A549 (cell line): ENCODE data around the gene INSYN2B. TPM values are rescaled to one million over a fixed set of nuclear protein-coding genes. Genes with fewer than 3 reads are reported as not detected.

ENCODE experiments used
- ATAC-seq, 2 experiments: fragments of 200-7000 bp in 1 of 2; fragments of >200 bp in 1 of 2; cut with Nextera tagmentation in 1 of 2; cut with Tn5 transposase in 1 of 2; 3 replicates each; pipeline versions ENCODE4 v1.8.0 to v1.9.1; 2018 to 2020; ENCODE audit warnings: mild to moderate bottlenecking in 1 of 2, moderate library complexity in 1 of 2
- CTCF ChIA-PET: fragments of 300-600 bp; sonication (Branson Sonifier 250); formaldehyde crosslinking; extraction: SDS; loops from one replicate; lab custom pipeline; 2021; ENCODE audit warnings: antibody characterized with exemption, inconsistent platforms; lab: Yijun Ruan, JAX
- POLR2A ChIA-PET: fragments of 350-600 bp; formaldehyde crosslinking; extraction: SDS; loops from one replicate; lab custom pipeline; 2021; ENCODE audit warnings: antibody characterized with exemption, inconsistent platforms; lab: Yijun Ruan, JAX
- DNase-seq, 2 experiments: peaks; one replicate each; pipeline versions ENCODE4 v3.0.0 to v3.0.0-alpha.2; 2011 to 2016; ENCODE audit warnings: low read depth in 1 of 2, low spot score in 1 of 2
- FAIRE-seq: peaks from 2 replicates; lab custom pipeline; 2011; peaks lifted over from hg19 to GRCh38; lab: Jason Lieb, UNC
- H3K27ac ChIP-seq, 2 experiments: fragments of >200 bp; sonication (Bioruptor Twin); formaldehyde crosslinking; 3 replicates each; pipeline ENCODE4 v1.5.1; 2016 to 2017
- H3K4me1 ChIP-seq: fragments of >200 bp; sonication (Bioruptor Twin); formaldehyde crosslinking; 3 replicates; pipeline ENCODE4 v1.6.1; 2016
- H3K4me2 ChIP-seq: fragments of >200 bp; sonication (Bioruptor Twin); formaldehyde crosslinking; 3 replicates; pipeline ENCODE4 v1.6.1; 2016
- H3K4me3 ChIP-seq: fragments of >200 bp; sonication (Bioruptor Twin); formaldehyde crosslinking; 3 replicates; pipeline ENCODE4 v1.5.1; 2016
- H3K9me3 ChIP-seq: fragments of >200 bp; sonication (Bioruptor Twin); formaldehyde crosslinking; 3 replicates; pipeline ENCODE4 v1.6.1; 2016
- BHLHE40 ChIP-seq: IDR thresholded peaks from 2 replicates; pipeline ENCODE4 v1.6.1; 2012; ENCODE audit warnings: low read depth, low read length, inconsistent platforms
- CBX2 ChIP-seq: fragments of 200-600 bp; sonication (generic); IDR thresholded peaks from 2 replicates; pipeline ENCODE4 v1.6.1; 2016; ENCODE audit warnings: low read depth, mild to moderate bottlenecking, borderline replicate concordance
- CBX8 ChIP-seq: fragments of 200-600 bp; sonication (generic); IDR thresholded peaks from 2 replicates; pipeline ENCODE4 v1.6.1; 2016
- CEBPB ChIP-seq, 2 experiments: fragments of >200 bp in 1 of 2; sonication (Bioruptor Twin) in 1 of 2; formaldehyde crosslinking in 1 of 2; IDR thresholded peaks; 2 replicates each; pipeline ENCODE4 v1.6.1; 2012 to 2016
- CHD4 ChIP-seq: fragments of 200-600 bp; sonication (generic); IDR thresholded peaks from 2 replicates; pipeline ENCODE4 v1.6.1; 2016; ENCODE audit warnings: antibody characterized with exemption, mild to moderate bottlenecking, borderline replicate concordance
- EHMT2 ChIP-seq: fragments of 200-600 bp; sonication (generic); IDR thresholded peaks from 2 replicates; pipeline ENCODE4 v1.6.1; 2016; ENCODE audit warnings: antibody characterized with exemption, low read depth, mild to moderate bottlenecking, moderate library complexity
- FOSL2 ChIP-seq, 2 experiments: fragments of 450-650 bp in 1 of 2; fragments of >200 bp in 1 of 2; sonication (Bioruptor Twin) in 1 of 2; formaldehyde crosslinking; IDR thresholded peaks; 2 replicates each; pipeline versions ENCODE4 v1.5.0 to v1.6.1; 2016 to 2020; ENCODE audit warnings: mild to moderate bottlenecking in 1 of 2, moderate library complexity in 1 of 2
- FOXS1 ChIP-seq: fragments of 250-450 bp; sonication (Bioruptor Pico); IDR thresholded peaks from 2 replicates; pipeline ENCODE4 v1.5.0; 2020; ENCODE audit warnings: mild to moderate bottlenecking, moderate library complexity
- HEYL ChIP-seq: fragments of 250-450 bp; sonication (Bioruptor Pico); IDR thresholded peaks from 2 replicates; pipeline ENCODE4 v1.8.0; 2021; ENCODE audit warnings: mild to moderate bottlenecking, moderate library complexity
- HOXB5 ChIP-seq: fragments of 250-450 bp; sonication (Bioruptor Pico); IDR thresholded peaks from 2 replicates; pipeline ENCODE4 v1.5.0; 2020; ENCODE audit warnings: mild to moderate bottlenecking, moderate library complexity
- JUN ChIP-seq, 2 experiments: fragments of >200 bp; sonication (Bioruptor Twin); formaldehyde crosslinking; IDR thresholded peaks; 2 replicates in 1 of 2; 3 replicates in 1 of 2; pipeline ENCODE4 v1.6.1; 2016 to 2017
- KDM5A ChIP-seq: fragments of 200-600 bp; sonication (generic); IDR thresholded peaks from 2 replicates; pipeline ENCODE4 v1.6.1; 2016; ENCODE audit warnings: antibody characterized with exemption, mild to moderate bottlenecking
- MAFK ChIP-seq: fragments of 450-650 bp; IDR thresholded peaks from 2 replicates; pipeline ENCODE4 v1.6.1; 2014; ENCODE audit not compliant: partially characterized antibody
- MYC ChIP-seq: IDR thresholded peaks from 2 replicates; pipeline ENCODE4 v1.6.1; 2012; ENCODE audit warnings: mild to moderate bottlenecking, inconsistent platforms, low read length, improper control_type of control experiment, borderline replicate concordance
- NPAS2 ChIP-seq: fragments of 250-450 bp; sonication (Bioruptor Pico); IDR thresholded peaks from 2 replicates; pipeline ENCODE4 v1.8.0; 2022; ENCODE audit warnings: mild to moderate bottlenecking, moderate library complexity, borderline replicate concordance
- PHF8 ChIP-seq: fragments of 200-600 bp; sonication (generic); IDR thresholded peaks from 2 replicates; pipeline ENCODE4 v1.6.1; 2016; ENCODE audit warnings: low read depth, mild to moderate bottlenecking, antibody characterized with exemption, moderate library complexity, borderline replicate concordance
- RAD21 ChIP-seq, 2 experiments: fragments of >200 bp in 1 of 2; sonication (Bioruptor Twin) in 1 of 2; formaldehyde crosslinking in 1 of 2; IDR thresholded peaks in 1 of 2; conservative IDR thresholded peaks in 1 of 2; 2 replicates in 1 of 2; 3 replicates in 1 of 2; pipeline ENCODE4 v1.6.1; 2012 to 2018; ENCODE audit warnings: inconsistent platforms in 1 of 2
- RFX5 ChIP-seq: fragments of 450-650 bp; IDR thresholded peaks from 2 replicates; pipeline ENCODE4 v1.7.1; 2014; ENCODE audit warnings: antibody characterized with exemption, mild to moderate bottlenecking, moderate library complexity
- RNF2 ChIP-seq: fragments of 200-600 bp; sonication (generic); IDR thresholded peaks from 2 replicates; pipeline ENCODE4 v1.6.1; 2016; ENCODE audit warnings: low read depth, mild to moderate bottlenecking, antibody characterized with exemption, moderate library complexity, borderline replicate concordance
- ZC3H11A ChIP-seq: fragments of 450-650 bp; IDR thresholded peaks from 2 replicates; pipeline ENCODE4 v1.6.1; 2014; ENCODE audit warnings: antibody characterized with exemption, mild to moderate bottlenecking
- ZNF302 ChIP-seq: fragments of 250-450 bp; sonication (Bioruptor Pico); IDR thresholded peaks from 2 replicates; pipeline ENCODE4 v1.9.0; 2021; ENCODE audit warnings: inconsistent platforms, mild to moderate bottlenecking, moderate library complexity
- ZSCAN20 ChIP-seq: fragments of 250-450 bp; sonication (Bioruptor Pico); IDR thresholded peaks from 2 replicates; pipeline ENCODE4 v1.8.0; 2022; ENCODE audit warnings: mild to moderate bottlenecking, moderate library complexity
- WGBS: methylation state at CpG from one replicate; pipeline ENCODE4 v1.1.6; 2017; ENCODE audit errors: missing lambda C conversion rate; 5-methylcytosine and 5-hydroxymethylcytosine counted together
- polyA plus RNA-seq, 4 experiments: library from polyadenylated mRNA; depleted of rRNA in 3 of 4; stranded (reverse); fragments of >200 nt; fragmentation: RNase III in 1 of 4; extraction: RNeasy Plus Mini Kit Qiagen cat#74134 plus additional on column Dnase treatment in 1 of 4; gene quantifications; 2 replicates in 3 of 4; 3 replicates in 1 of 4; pipeline ENCODE4 v1.2.3, GENCODE V29; 2011 to 2017
- TF ChIP-seq, protein P1 (sequence below): fragments of >200 bp; sonication (Bioruptor Twin); formaldehyde crosslinking; IDR thresholded peaks from 2 replicates; pipeline ENCODE4 v1.6.1; 2016
- TF ChIP-seq, protein P2 (sequence below): fragments of 250-450 bp; sonication (Bioruptor Pico); IDR thresholded peaks from 2 replicates; pipeline ENCODE4 v1.5.0; 2020; ENCODE audit warnings: low read depth, mild to moderate bottlenecking, moderate library complexity
- TF ChIP-seq, protein P3 (sequence below): fragments of 200-600 bp; sonication (generic); IDR thresholded peaks from 2 replicates; pipeline ENCODE4 v1.6.1; 2016; ENCODE audit warnings: antibody characterized with exemption, mild to moderate bottlenecking, moderate library complexity
- TF ChIP-seq, protein P4 (sequence below): fragments of 150-350 bp; IDR thresholded peaks from 2 replicates; pipeline ENCODE4 v1.6.1; 2014; ENCODE audit warnings: low read depth, mild to moderate bottlenecking, low read length
- TF ChIP-seq, protein P5 (sequence below): IDR thresholded peaks from 2 replicates; pipeline ENCODE4 v1.6.1; 2012
- TF ChIP-seq, protein P6 (sequence below): IDR thresholded peaks from 2 replicates; pipeline ENCODE4 v1.6.1; 2012; ENCODE audit warnings: low read depth, borderline replicate concordance

Gene INSYN2B
- polyA plus RNA-seq, 2 of the 4 experiments (the other 2 are of a cell fraction): 0.26 to 0.46 TPM

DNA sequence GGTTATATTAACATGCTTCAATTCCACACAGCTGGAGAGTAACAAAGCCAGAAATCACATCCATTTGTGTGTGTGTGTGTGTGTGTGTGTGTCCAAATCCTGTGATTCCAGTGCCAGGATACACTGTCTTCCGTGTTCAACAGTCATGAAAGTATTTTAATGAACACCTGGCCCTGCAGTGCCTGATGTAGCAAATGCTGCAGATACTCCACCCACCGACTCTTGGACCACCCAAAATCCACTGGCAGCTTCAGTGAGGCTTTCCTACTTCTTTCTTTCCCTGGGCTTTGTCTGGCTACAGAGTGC lies 13.1 kb upstream of the INSYN2B start:
- WGBS: 44% methylated on average over 2 of the region's 2 CpGs
- ChIA-PET CTCF (interaction anchor here (0.6 to 7.3 kb wide), 5 partner anchors 9 to 297 kb away, joined by 3 to 47 read pairs (median 4); partner anchors contain the start of gene INSYN2B), POLR2A (no interaction called here)
- no peak for TF ChIP-seq RAD21 (conservative IDR thresholded peaks at IDR 0.05 in 1 of 2, IDR thresholded peaks at IDR 0.05 in 1 of 2)
- no peak for TF ChIP-seq MAFK
- no peak for TF ChIP-seq ZSCAN20
- no peak for TF ChIP-seq BHLHE40
- TF ChIP-seq EHMT2: no peak
- TF ChIP-seq, protein P1, sequence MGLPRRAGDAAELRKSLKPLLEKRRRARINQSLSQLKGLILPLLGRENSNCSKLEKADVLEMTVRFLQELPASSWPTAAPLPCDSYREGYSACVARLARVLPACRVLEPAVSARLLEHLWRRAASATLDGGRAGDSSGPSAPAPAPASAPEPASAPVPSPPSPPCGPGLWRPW: no peak
- TF ChIP-seq RNF2: no peak
- TF ChIP-seq ZNF302 (CRISPR knock-in tag): no peak
- TF ChIP-seq, protein P2, sequence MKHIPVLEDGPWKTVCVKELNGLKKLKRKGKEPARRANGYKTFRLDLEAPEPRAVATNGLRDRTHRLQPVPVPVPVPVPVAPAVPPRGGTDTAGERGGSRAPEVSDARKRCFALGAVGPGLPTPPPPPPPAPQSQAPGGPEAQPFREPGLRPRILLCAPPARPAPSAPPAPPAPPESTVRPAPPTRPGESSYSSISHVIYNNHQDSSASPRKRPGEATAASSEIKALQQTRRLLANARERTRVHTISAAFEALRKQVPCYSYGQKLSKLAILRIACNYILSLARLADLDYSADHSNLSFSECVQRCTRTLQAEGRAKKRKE (CRISPR knock-in tag): no peak
- TF ChIP-seq RFX5: no peak
- no peak for TF ChIP-seq HOXB5 (CRISPR knock-in tag)
- no peak for TF ChIP-seq NPAS2
- no peak for TF ChIP-seq JUN (IDR thresholded peaks at IDR 0.05)
- TF ChIP-seq CEBPB (IDR thresholded peaks at IDR 0.05): no peak
- TF ChIP-seq FOSL2 (IDR thresholded peaks at IDR 0.05): no peak
- no peak for TF ChIP-seq FOSL2 (CRISPR knock-in tag; IDR thresholded peaks at IDR 0.05)
- H3K27ac ChIP-seq: no peak overlapping the region
- no peak overlapping the region for H3K4me3 ChIP-seq
- H3K4me2 ChIP-seq: no peak overlapping the region
- no peak for DNase-seq
- no peak for ATAC-seq
- no peak for FAIRE-seq
- H3K4me1 ChIP-seq: peaks cover 14% of the 10 kb centered on the region
- H3K9me3 ChIP-seq: no peaks in the 10 kb centered on the region

DNA sequence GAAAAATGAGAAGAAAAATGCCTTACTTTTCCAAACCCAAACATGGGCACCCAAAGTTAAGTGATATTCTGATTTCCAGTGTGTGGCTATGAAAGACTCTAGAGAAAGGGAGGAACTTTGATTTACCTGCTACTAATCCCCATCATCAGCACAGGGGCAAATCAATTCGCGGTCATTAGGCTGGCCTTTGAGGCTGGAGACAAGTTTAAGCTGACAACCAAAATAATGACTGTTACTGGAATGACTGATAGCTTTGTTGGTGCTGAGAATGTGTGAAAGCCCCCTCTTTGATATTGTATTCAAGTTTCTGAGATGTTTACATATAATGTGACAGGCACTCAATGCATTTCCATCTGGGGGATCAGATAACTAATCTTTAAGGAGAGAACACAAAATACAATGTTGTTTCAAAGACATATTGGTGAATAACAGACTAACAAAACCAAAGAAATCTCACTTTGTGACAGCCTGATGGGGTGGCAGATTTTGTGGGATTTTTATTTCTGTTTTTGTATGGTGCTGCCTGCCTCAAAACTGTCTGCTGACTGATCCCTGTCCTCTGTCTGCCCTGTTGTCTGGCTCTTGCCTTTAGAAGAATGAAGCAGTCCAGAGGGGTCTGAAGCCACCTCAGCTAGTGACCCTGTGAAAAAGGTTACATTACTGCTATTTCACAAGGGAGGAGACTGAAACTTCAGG lies 12.6 kb upstream of the INSYN2B start:
- H3K4me2 ChIP-seq: no peak overlapping the region
- H3K27ac ChIP-seq: no peak overlapping the region
- WGBS: 100% methylated on average over 2 of the region's 2 CpGs
- H3K4me3 ChIP-seq: no peak overlapping the region
- DNase-seq (no peak), FAIRE-seq (no peak), ATAC-seq (no peak)
- ChIA-PET CTCF (interaction anchor here (1.7 to 7.3 kb wide), 2 partner anchors 9 to 13 kb away, joined by 5 to 47 read pairs; partner anchors contain the start of gene INSYN2B), POLR2A (interaction anchor here (0.6 kb wide), 1 partner anchor 21 kb away, joined by 6 read pairs; no protein-coding TSS in a partner anchor)
- peaks cover 16% of the 10 kb centered on the region for H3K4me1 ChIP-seq
- no peaks in the 10 kb centered on the region for H3K9me3 ChIP-seq
- TF ChIP-seq CHD4 (no peak), ZC3H11A (no peak), JUN (IDR thresholded peaks at IDR 0.05) (no peak), BHLHE40 (no peak), HEYL (CRISPR knock-in tag) (no peak), KDM5A (no peak), CBX2 (no peak), FOXS1 (CRISPR knock-in tag) (no peak), CEBPB (IDR thresholded peaks at IDR 0.05) (no peak), CBX8 (no peak), MYC (no peak), PHF8 (no peak)
- TF ChIP-seq, protein P2 (CRISPR knock-in tag): no peak
- TF ChIP-seq, protein P3, sequence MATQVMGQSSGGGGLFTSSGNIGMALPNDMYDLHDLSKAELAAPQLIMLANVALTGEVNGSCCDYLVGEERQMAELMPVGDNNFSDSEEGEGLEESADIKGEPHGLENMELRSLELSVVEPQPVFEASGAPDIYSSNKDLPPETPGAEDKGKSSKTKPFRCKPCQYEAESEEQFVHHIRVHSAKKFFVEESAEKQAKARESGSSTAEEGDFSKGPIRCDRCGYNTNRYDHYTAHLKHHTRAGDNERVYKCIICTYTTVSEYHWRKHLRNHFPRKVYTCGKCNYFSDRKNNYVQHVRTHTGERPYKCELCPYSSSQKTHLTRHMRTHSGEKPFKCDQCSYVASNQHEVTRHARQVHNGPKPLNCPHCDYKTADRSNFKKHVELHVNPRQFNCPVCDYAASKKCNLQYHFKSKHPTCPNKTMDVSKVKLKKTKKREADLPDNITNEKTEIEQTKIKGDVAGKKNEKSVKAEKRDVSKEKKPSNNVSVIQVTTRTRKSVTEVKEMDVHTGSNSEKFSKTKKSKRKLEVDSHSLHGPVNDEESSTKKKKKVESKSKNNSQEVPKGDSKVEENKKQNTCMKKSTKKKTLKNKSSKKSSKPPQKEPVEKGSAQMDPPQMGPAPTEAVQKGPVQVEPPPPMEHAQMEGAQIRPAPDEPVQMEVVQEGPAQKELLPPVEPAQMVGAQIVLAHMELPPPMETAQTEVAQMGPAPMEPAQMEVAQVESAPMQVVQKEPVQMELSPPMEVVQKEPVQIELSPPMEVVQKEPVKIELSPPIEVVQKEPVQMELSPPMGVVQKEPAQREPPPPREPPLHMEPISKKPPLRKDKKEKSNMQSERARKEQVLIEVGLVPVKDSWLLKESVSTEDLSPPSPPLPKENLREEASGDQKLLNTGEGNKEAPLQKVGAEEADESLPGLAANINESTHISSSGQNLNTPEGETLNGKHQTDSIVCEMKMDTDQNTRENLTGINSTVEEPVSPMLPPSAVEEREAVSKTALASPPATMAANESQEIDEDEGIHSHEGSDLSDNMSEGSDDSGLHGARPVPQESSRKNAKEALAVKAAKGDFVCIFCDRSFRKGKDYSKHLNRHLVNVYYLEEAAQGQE: no peak
- TF ChIP-seq, protein P4, sequence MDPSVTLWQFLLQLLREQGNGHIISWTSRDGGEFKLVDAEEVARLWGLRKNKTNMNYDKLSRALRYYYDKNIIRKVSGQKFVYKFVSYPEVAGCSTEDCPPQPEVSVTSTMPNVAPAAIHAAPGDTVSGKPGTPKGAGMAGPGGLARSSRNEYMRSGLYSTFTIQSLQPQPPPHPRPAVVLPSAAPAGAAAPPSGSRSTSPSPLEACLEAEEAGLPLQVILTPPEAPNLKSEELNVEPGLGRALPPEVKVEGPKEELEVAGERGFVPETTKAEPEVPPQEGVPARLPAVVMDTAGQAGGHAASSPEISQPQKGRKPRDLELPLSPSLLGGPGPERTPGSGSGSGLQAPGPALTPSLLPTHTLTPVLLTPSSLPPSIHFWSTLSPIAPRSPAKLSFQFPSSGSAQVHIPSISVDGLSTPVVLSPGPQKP: no peak
- TF ChIP-seq, protein P5, sequence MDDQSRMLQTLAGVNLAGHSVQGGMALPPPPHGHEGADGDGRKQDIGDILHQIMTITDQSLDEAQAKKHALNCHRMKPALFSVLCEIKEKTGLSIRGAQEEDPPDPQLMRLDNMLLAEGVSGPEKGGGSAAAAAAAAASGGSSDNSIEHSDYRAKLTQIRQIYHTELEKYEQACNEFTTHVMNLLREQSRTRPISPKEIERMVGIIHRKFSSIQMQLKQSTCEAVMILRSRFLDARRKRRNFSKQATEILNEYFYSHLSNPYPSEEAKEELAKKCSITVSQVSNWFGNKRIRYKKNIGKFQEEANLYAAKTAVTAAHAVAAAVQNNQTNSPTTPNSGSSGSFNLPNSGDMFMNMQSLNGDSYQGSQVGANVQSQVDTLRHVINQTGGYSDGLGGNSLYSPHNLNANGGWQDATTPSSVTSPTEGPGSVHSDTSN: no peak
- TF ChIP-seq, protein P6, sequence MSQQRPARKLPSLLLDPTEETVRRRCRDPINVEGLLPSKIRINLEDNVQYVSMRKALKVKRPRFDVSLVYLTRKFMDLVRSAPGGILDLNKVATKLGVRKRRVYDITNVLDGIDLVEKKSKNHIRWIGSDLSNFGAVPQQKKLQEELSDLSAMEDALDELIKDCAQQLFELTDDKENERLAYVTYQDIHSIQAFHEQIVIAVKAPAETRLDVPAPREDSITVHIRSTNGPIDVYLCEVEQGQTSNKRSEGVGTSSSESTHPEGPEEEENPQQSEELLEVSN: no peak
